IMR-90 (cell line): ENCODE measurements around the gene RNASE1. TPM values are rescaled to one million over a fixed set of nuclear protein-coding genes. Genes with fewer than 3 reads are reported as not detected.

Experiments used
- ATAC-seq: fragments of 200-7000 bp; cut with Tn5 transposase; 2 replicates; pipeline ENCODE4 v1.9.1; 2020; ENCODE audit warnings: low read depth, mild to moderate bottlenecking, moderate library complexity
- BruUV-seq: library from RNA; stranded (reverse); fragments of 400-500 nt; replicated peaks from 2 replicates; lab custom pipeline; 2021; lab: Mats Ljungman, UMichigan
- CTCF ChIA-PET: fragments of 300-600 bp; formaldehyde crosslinking; extraction: SDS; loops from one replicate; lab custom pipeline; 2021; ENCODE audit warnings: antibody characterized with exemption; lab: Yijun Ruan, JAX
- POLR2A ChIA-PET: fragments of 300-600 bp; sonication (Branson Sonifier 250); formaldehyde crosslinking; loops from one replicate; lab custom pipeline; 2022; ENCODE audit warnings: antibody characterized with exemption; ENCODE audit not compliant: unreplicated experiment; lab: Charles Lee
- DNase-seq: peaks from one replicate; pipeline ENCODE4 v3.0.0; 2013
- H2AFZ ChIP-seq: replicated peaks from 2 replicates; pipeline ENCODE3; 2013; ENCODE audit warnings: low read length, mild to moderate bottlenecking; ENCODE audit not compliant: poor library complexity
- H2AK5ac ChIP-seq: 2 replicates; pipeline ENCODE4 v1.6.1; 2013; ENCODE audit warnings: low read depth, low read length, inconsistent platforms
- H2AK9ac ChIP-seq: replicated peaks from 2 replicates; pipeline ENCODE3; 2013; ENCODE audit warnings: mild to moderate bottlenecking, low read depth, low read length, moderate library complexity; ENCODE audit not compliant: poor library complexity
- H2BK120ac ChIP-seq: 2 replicates; pipeline ENCODE4 v1.6.1; 2013; ENCODE audit warnings: low read depth, low read length, inconsistent platforms
- H2BK15ac ChIP-seq: 3 replicates; pipeline ENCODE4 v1.6.1; 2013; ENCODE audit warnings: low read depth, low read length, inconsistent platforms
- H2BK20ac ChIP-seq: 2 replicates; pipeline ENCODE4 v1.6.1; 2013; ENCODE audit warnings: low read depth, mild to moderate bottlenecking, inconsistent platforms, low read length, moderate library complexity
- H2BK5ac ChIP-seq: 2 replicates; pipeline ENCODE4 v1.6.1; 2013; ENCODE audit warnings: mild to moderate bottlenecking, low read depth, low read length, inconsistent platforms; ENCODE audit not compliant: poor library complexity, severe bottlenecking
- H3K14ac ChIP-seq: replicated peaks from 2 replicates; pipeline ENCODE4 v1.6.1; 2013; ENCODE audit warnings: low read depth, low read length, inconsistent platforms
- H3K18ac ChIP-seq: 2 replicates; pipeline ENCODE4 v1.6.1; 2013; ENCODE audit warnings: low read depth, low read length, control low read depth
- H3K23ac ChIP-seq: 2 replicates; pipeline ENCODE4 v1.6.1; 2013; ENCODE audit warnings: low read depth, low read length, inconsistent platforms
- H3K27ac ChIP-seq: 2 replicates; pipeline ENCODE4 v1.5.1; 2013; ENCODE audit warnings: mild to moderate bottlenecking, control low read depth, low read length; ENCODE audit not compliant: insufficient read depth
- H3K27me3 ChIP-seq: 2 replicates; pipeline ENCODE4 v1.6.1; 2013; ENCODE audit warnings: low read length; ENCODE audit not compliant: control insufficient read depth, insufficient read depth
- H3K36me3 ChIP-seq: 2 replicates; pipeline ENCODE4 v1.6.1; 2013; ENCODE audit warnings: low read length, mixed read lengths; ENCODE audit not compliant: control insufficient read depth, insufficient read depth
- H3K4ac ChIP-seq: 2 replicates; pipeline ENCODE4 v1.6.1; 2013; ENCODE audit warnings: low read depth, low read length, inconsistent platforms
- H3K4me1 ChIP-seq: 2 replicates; pipeline ENCODE4 v1.6.1; 2013; ENCODE audit warnings: low read length, mixed read lengths; ENCODE audit not compliant: control insufficient read depth, insufficient read depth
- H3K4me2 ChIP-seq: 2 replicates; pipeline ENCODE4 v1.6.1; 2013; ENCODE audit warnings: low read depth, mild to moderate bottlenecking, control low read depth, low read length, moderate library complexity
- H3K4me3 ChIP-seq: 2 replicates; pipeline ENCODE4 v1.5.1; 2013; ENCODE audit warnings: low read depth, mild to moderate bottlenecking, control low read depth, low read length, moderate library complexity; ENCODE audit not compliant: insufficient read depth
- H3K56ac ChIP-seq: 2 replicates; pipeline ENCODE4 v1.6.1; 2013; ENCODE audit warnings: low read length, inconsistent platforms; ENCODE audit not compliant: insufficient read depth; ENCODE audit errors: extremely low read depth
- H3K79me1 ChIP-seq, 2 experiments: 2 replicates each; pipeline ENCODE4 v1.6.1; 2013; ENCODE audit warnings: low read length in 2 of 2, inconsistent platforms in 1 of 2, low read depth in 1 of 2
- H3K9ac ChIP-seq: 2 replicates; pipeline ENCODE4 v1.6.1; 2013; ENCODE audit warnings: low read depth, low read length, control low read depth
- H3K9me1 ChIP-seq: 2 replicates; pipeline ENCODE4 v1.6.1; 2013; ENCODE audit warnings: low read length, inconsistent platforms; ENCODE audit not compliant: insufficient read depth
- H3K9me3 ChIP-seq: 2 replicates; pipeline ENCODE4 v1.6.1; 2013; ENCODE audit warnings: low read length; ENCODE audit not compliant: control insufficient read depth, insufficient read depth
- H4K20me1 ChIP-seq: 2 replicates; pipeline ENCODE4 v1.6.1; 2013; ENCODE audit warnings: low read length, inconsistent platforms; ENCODE audit not compliant: insufficient read depth
- H4K5ac ChIP-seq: 2 replicates; pipeline ENCODE4 v1.6.1; 2013; ENCODE audit warnings: mild to moderate bottlenecking, low read depth, low read length, control low read depth
- H4K8ac ChIP-seq, 2 experiments: 2 replicates each; pipeline ENCODE4 v1.6.1; 2013; ENCODE audit warnings: low read depth in 2 of 2, low read length in 2 of 2, control low read depth in 1 of 2, inconsistent platforms in 1 of 2
- H4K91ac ChIP-seq: 2 replicates; pipeline ENCODE4 v1.6.1; 2013; ENCODE audit warnings: low read depth, low read length, inconsistent platforms; ENCODE audit not compliant: insufficient read depth
- BHLHE40 ChIP-seq: fragments of 150-350 bp; IDR thresholded peaks from 2 replicates; pipeline ENCODE4 v1.6.1; 2016; ENCODE audit warnings: mild to moderate bottlenecking, low read depth, low read length
- CEBPB ChIP-seq: IDR thresholded peaks from 2 replicates; pipeline ENCODE4 v1.6.1; 2012; ENCODE audit warnings: low read depth, low read length, improper control_type of control experiment
- CHD1 ChIP-seq: IDR thresholded peaks from 2 replicates; pipeline ENCODE4 v1.6.1; 2012; ENCODE audit warnings: low read depth, low read length, improper control_type of control experiment
- CTCF ChIP-seq: conservative IDR thresholded peaks from 2 replicates; pipeline ENCODE4 v1.5.1; 2012; ENCODE audit warnings: mild to moderate bottlenecking, low read depth, low read length, improper control_type of control experiment
- ELK1 ChIP-seq: fragments of 150-350 bp; IDR thresholded peaks from 2 replicates; pipeline ENCODE4 v1.6.1; 2016; ENCODE audit warnings: low read depth, mild to moderate bottlenecking, low read length, moderate library complexity, borderline replicate concordance
- FOS ChIP-seq: fragments of 150-350 bp; IDR thresholded peaks from 2 replicates; pipeline ENCODE4 v1.6.1; 2016; ENCODE audit warnings: low read depth, low read length
- MAFK ChIP-seq: IDR thresholded peaks from 2 replicates; pipeline ENCODE4 v1.6.1; 2012; ENCODE audit warnings: low read depth, low read length, improper control_type of control experiment
- MAZ ChIP-seq: IDR thresholded peaks from 2 replicates; pipeline ENCODE4 v1.6.1; 2012; ENCODE audit warnings: low read depth, mild to moderate bottlenecking, low read length, improper control_type of control experiment, moderate library complexity, borderline replicate concordance
- MXI1 ChIP-seq: IDR thresholded peaks from 2 replicates; pipeline ENCODE4 v1.6.1; 2012; ENCODE audit warnings: low read depth, mild to moderate bottlenecking, low read length, moderate library complexity, borderline replicate concordance
- NFE2L2 ChIP-seq: fragments of 150-350 bp; IDR thresholded peaks from 2 replicates; pipeline ENCODE4 v1.6.1; 2016; ENCODE audit warnings: low read depth, mild to moderate bottlenecking, low read length
- POLR2A ChIP-seq: IDR thresholded peaks from 2 replicates; pipeline ENCODE4 v1.6.1; 2012; ENCODE audit warnings: mild to moderate bottlenecking, low read depth, low read length
- RAD21 ChIP-seq: IDR thresholded peaks from 2 replicates; pipeline ENCODE4 v1.6.1; 2012; ENCODE audit warnings: low read length, improper control_type of control experiment
- RCOR1 ChIP-seq: IDR thresholded peaks from 2 replicates; pipeline ENCODE4 v1.6.1; 2012; ENCODE audit warnings: mild to moderate bottlenecking, low read length, improper control_type of control experiment; ENCODE audit not compliant: insufficient replicate concordance
- RFX5 ChIP-seq: IDR thresholded peaks from 2 replicates; pipeline ENCODE4 v1.8.0; 2012; ENCODE audit warnings: low read depth, mild to moderate bottlenecking, low read length, moderate library complexity
- SMC3 ChIP-seq: fragments of 150-350 bp; IDR thresholded peaks from 2 replicates; pipeline ENCODE4 v1.6.1; 2016; ENCODE audit warnings: low read depth, mild to moderate bottlenecking, antibody characterized with exemption, low read length, moderate library complexity
- USF2 ChIP-seq: fragments of 150-350 bp; IDR thresholded peaks from 2 replicates; pipeline ENCODE4 v1.6.1; 2017; ENCODE audit warnings: mild to moderate bottlenecking, antibody characterized with exemption, low read length, low read depth
- WGBS, 2 experiments: methylation state at CpG; one replicate each; pipeline versions ENCODE4 v1.1.5 to v1.1.7; 2013; ENCODE audit warnings: missing lambda C conversion rate in 2 of 2; ENCODE audit not compliant: insufficient read length in 1 of 2; ENCODE audit errors: extremely low coverage in 2 of 2; 5-methylcytosine and 5-hydroxymethylcytosine counted together
- dilution Hi-C: fragments of 300-500 bp; cut with HindIII; formaldehyde crosslinking; loops from one replicate; pipeline ENCODE4 v1.14.3; 2018; ENCODE audit warnings: low sequenced_read_pairs; ENCODE audit not compliant: unreplicated experiment
- in situ Hi-C: fragments of 300-500 bp; cut with MboI; formaldehyde crosslinking; loops from 3 replicates; pipeline ENCODE4 v1.14.3; 2019; ENCODE audit warnings: low sequenced_read_pairs, inconsistent platforms, mixed read lengths
- intact Hi-C: fragments of 100-400 bp; cut with micrococcal nuclease; formaldehyde crosslinking; loops from 2 replicates; pipeline ENCODE4 v1.10.0; 2022
- polyA plus RNA-seq, 3 experiments: library from polyadenylated mRNA; depleted of rRNA; stranded (reverse); fragments of >200 nt; gene quantifications; 2 replicates each; pipeline ENCODE4 v1.2.3, GENCODE V29; 2012; ENCODE audit warnings: low replicate concordance in 1 of 3
- total RNA-seq: library from RNA; depleted of rRNA; stranded (reverse); fragments of >200 nt; gene quantifications from 2 replicates; pipeline ENCODE4 v1.2.3, GENCODE V29; 2012

The RNASE1 gene
- total and polyA plus RNA-seq, 2 of the 4 experiments (the other 2 are of a cell fraction), result not detected

GRCh38 chr14:20794644-20795369, 7.8 kb downstream of the RNASE1 start:
- no peak overlapping the region for H2BK120ac ChIP-seq
- no peak overlapping the region for H2BK5ac ChIP-seq
- no peak overlapping the region for H3K4me3 ChIP-seq
- no peak overlapping the region for H3K14ac ChIP-seq
- no peaks in the 10 kb centered on the region for H3K79me1 ChIP-seq
- H3K4ac ChIP-seq, result no peak overlapping the region
- H3K4me1 ChIP-seq, result no peaks in the 10 kb centered on the region
- H4K91ac ChIP-seq, result no peak overlapping the region
- H2AK5ac ChIP-seq, result no peak overlapping the region
- ChIA-PET POLR2A (interaction anchor here (0.6 kb wide), 1 partner anchor 1853 kb away, joined by 8 read pairs; no protein-coding TSS in a partner anchor), CTCF (interaction anchor here (0.8 kb wide), 1 partner anchor 29 kb away, joined by 3 read pairs; no protein-coding TSS in a partner anchor)
- no CpG with 5 or more reads among the region's 7 CpGs for WGBS, 2 experiments
- no peaks in the 10 kb centered on the region for H3K9me1 ChIP-seq
- no peaks in the 10 kb centered on the region for H3K9me3 ChIP-seq
- no peak overlapping the region for H4K5ac ChIP-seq
- dilution Hi-C loops, result no loop called here
- H3K27ac ChIP-seq, result no peak overlapping the region
- ATAC-seq (no peak), DNase-seq (no peak)
- no peak overlapping the region for H3K18ac ChIP-seq
- no peak overlapping the region for H3K4me2 ChIP-seq
- H2AFZ ChIP-seq, result no peak overlapping the region
- no peak for TF ChIP-seq MAZ
- no peak for TF ChIP-seq MAFK
- TF ChIP-seq RCOR1, result no peak
- no peak for TF ChIP-seq CTCF
- TF ChIP-seq NFE2L2, result no peak
- no peak for TF ChIP-seq POLR2A
- no peak for TF ChIP-seq SMC3
- no peak for TF ChIP-seq RAD21
- TF ChIP-seq FOS, result no peak
- no peak for TF ChIP-seq RFX5
- no peak for TF ChIP-seq ELK1
- TF ChIP-seq CEBPB, result no peak
- no peak for TF ChIP-seq CHD1
- no peak for TF ChIP-seq USF2
- no peak for TF ChIP-seq BHLHE40
- TF ChIP-seq MXI1, result no peak
- intact Hi-C loops, result no loop called here
- H4K8ac ChIP-seq, result no peak overlapping the region
- H4K20me1 ChIP-seq, result no peaks in the 10 kb centered on the region
- H3K9ac ChIP-seq, result no peak overlapping the region
- H3K56ac ChIP-seq, result no peak overlapping the region
- H3K27me3 ChIP-seq, result no peaks in the 10 kb centered on the region
- in situ Hi-C loops, result no loop called here
- no peak overlapping the region for H2BK15ac ChIP-seq
- no peak overlapping the region for H2AK9ac ChIP-seq
- BruUV-seq, result no TSS peak
- no peak overlapping the region for H2BK20ac ChIP-seq
- H3K36me3 ChIP-seq, result no peaks in the 10 kb centered on the region
- no peak overlapping the region for H3K23ac ChIP-seq
